Measurements from ENCODE around the gene KAT14. TPM values are rescaled to one million over a fixed set of nuclear protein-coding genes. Genes with fewer than 3 reads are reported as not detected.
A peak's percentile ranks its signal among the peaks of the same experiment; 100 is the strongest.

Gene KAT14
- total RNA-seq, 1 experiment from 2014 or later, result 10.8 TPM

DNA sequence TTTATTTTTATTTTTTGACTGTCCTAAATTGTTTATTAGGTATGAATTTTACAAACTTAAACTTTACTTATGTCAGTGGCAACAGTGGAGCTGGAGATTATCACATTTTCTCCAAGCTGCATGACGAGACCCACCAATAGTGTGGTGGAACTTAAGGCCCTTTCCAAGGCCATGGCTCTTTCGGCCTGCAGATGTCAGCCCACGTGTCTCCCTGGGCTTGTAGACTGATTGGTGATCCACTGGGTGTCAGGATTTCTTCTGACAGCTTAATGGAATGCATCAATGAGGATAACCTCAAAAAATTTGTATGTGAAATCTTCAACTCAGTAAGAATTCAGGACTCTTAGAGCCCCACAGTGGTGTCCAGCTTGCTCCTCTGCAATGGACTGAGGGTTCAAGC, 47.6 kb upstream of the KAT14 start:
- Histone ChIP-seq H3K4me1 (ENCODE audit: insufficient read depth, low read length) (no peaks in the 10 kb centered on the region), H3K9me3 (ENCODE audit: low read length) (no peaks in the 10 kb centered on the region), H3K27me3 (ENCODE audit: low read length) (no peaks in the 10 kb centered on the region), H3K9me2 (replicated peaks; ENCODE audit: low read length) (no peaks in the 10 kb centered on the region), H4K20me1 (ENCODE audit: low read length) (no peaks in the 10 kb centered on the region), H3K27ac (ENCODE audit: low read length) (no peak overlapping the region), H3K79me2 (ENCODE audit: low read length) (no peaks in the 10 kb centered on the region), H3K36me3 (ENCODE audit: low read depth, low read length) (no peaks in the 10 kb centered on the region), H3F3A (ENCODE audit: low read length, unreplicated experiment) (no peaks in the 10 kb centered on the region), H3K4me2 (ENCODE audit: low read length) (no peak overlapping the region), H3K4me3 (ENCODE audit: low read length) (no peak overlapping the region), H2AFZ (ENCODE audit: low read length) (no peak overlapping the region), H3K9ac (ENCODE audit: low read length) (no peak overlapping the region)
- ATAC-seq, result no peak
- BruUV-seq (replicated peaks), result no TSS peak
- no peak for DNase-seq
- CTCF ChIA-PET, result interaction anchor here (0.8 kb wide), 1 partner anchor 186 kb away, joined by 3 read pairs; no protein-coding TSS in a partner anchor
- POLR2A ChIA-PET (ENCODE audit: unreplicated experiment), result no interaction called here
- TF ChIP-seq EZH2 (IDR thresholded peaks at IDR 0.05; ENCODE audit: low read length, unreplicated experiment), result no peak
- intact Hi-C loops (cut with micrococcal nuclease), result no loop called here

- Histone ChIP-seq H4K20me1 (ENCODE audit: low read length) (no peaks in the 10 kb centered on the region), H3K27me3 (ENCODE audit: low read length) (no peaks in the 10 kb centered on the region), H3F3A (ENCODE audit: low read length, unreplicated experiment) (no peaks in the 10 kb centered on the region), H3K4me1 (ENCODE audit: insufficient read depth, low read length) (no peaks in the 10 kb centered on the region), H3K4me2 (ENCODE audit: low read length) (no peak overlapping the region), H3K9ac (ENCODE audit: low read length) (no peak overlapping the region), H3K79me2 (ENCODE audit: low read length) (no peaks in the 10 kb centered on the region), H3K4me3 (ENCODE audit: low read length) (no peak overlapping the region), H3K9me2 (replicated peaks; ENCODE audit: low read length) (no peaks in the 10 kb centered on the region), H3K36me3 (ENCODE audit: low read depth, low read length) (no peaks in the 10 kb centered on the region), H2AFZ (ENCODE audit: low read length) (no peak overlapping the region), H3K27ac (ENCODE audit: low read length) (no peak overlapping the region), H3K9me3 (ENCODE audit: low read length) (no peaks in the 10 kb centered on the region)
- ChIA-PET POLR2A (ENCODE audit: unreplicated experiment) (no interaction called here), CTCF (interaction anchor here (0.8 kb wide), 1 partner anchor 186 kb away, joined by 3 read pairs; no protein-coding TSS in a partner anchor)
- no peak for ATAC-seq
- DNase-seq, result no peak
- intact Hi-C loops (cut with micrococcal nuclease), result no loop called here
- BruUV-seq (replicated peaks), result no TSS peak
- TF ChIP-seq CTCF (conservative IDR thresholded peaks at IDR 0.05; ENCODE audit: low read depth, low read length) (no peak), EZH2phosphoT487 (IDR thresholded peaks at IDR 0.05; ENCODE audit: borderline replicate concordance, low read length) (no peak), EZH2 (IDR thresholded peaks at IDR 0.05; ENCODE audit: low read length, unreplicated experiment) (no peak)
These were observed 47.2 kb upstream of the KAT14 start for GRCh38 chr20:18090477-18090876.

GRCh38 chr20:18091623-18092022, 46.0 kb upstream of the KAT14 start:
- Histone ChIP-seq H3K27me3 (ENCODE audit: low read length) (no peaks in the 10 kb centered on the region), H3K9me3 (ENCODE audit: low read length) (no peaks in the 10 kb centered on the region), H3K4me3 (ENCODE audit: low read length) (no peak overlapping the region), H3K9me2 (replicated peaks; ENCODE audit: low read length) (no peaks in the 10 kb centered on the region), H3K27ac (ENCODE audit: low read length) (no peak overlapping the region), H3K79me2 (ENCODE audit: low read length) (no peaks in the 10 kb centered on the region), H3K4me2 (ENCODE audit: low read length) (no peak overlapping the region), H3K9ac (ENCODE audit: low read length) (no peak overlapping the region), H3F3A (ENCODE audit: low read length, unreplicated experiment) (no peaks in the 10 kb centered on the region), H3K4me1 (ENCODE audit: insufficient read depth, low read length) (no peaks in the 10 kb centered on the region), H2AFZ (ENCODE audit: low read length) (peak overlapping the region; percentile 35; the same call in 1 of the 2 replicates), H3K36me3 (ENCODE audit: low read depth, low read length) (no peaks in the 10 kb centered on the region), H4K20me1 (ENCODE audit: low read length) (no peaks in the 10 kb centered on the region)
- BruUV-seq (replicated peaks), result no TSS peak
- DNase-seq, result peak; percentile 15
- ATAC-seq, result peak; percentile 48; the same call in 1 of the 2 replicates
- TF ChIP-seq CTCF (conservative IDR thresholded peaks at IDR 0.05; ENCODE audit: low read depth, low read length) (no peak), EZH2 (IDR thresholded peaks at IDR 0.05; ENCODE audit: low read length, unreplicated experiment) (no peak), EZH2phosphoT487 (IDR thresholded peaks at IDR 0.05; ENCODE audit: borderline replicate concordance, low read length) (no peak)
- ChIA-PET POLR2A (ENCODE audit: unreplicated experiment) (interaction anchor here (0.7 kb wide), 1 partner anchor 33 kb away, joined by 3 read pairs; no protein-coding TSS in a partner anchor), CTCF (no interaction called here)
- intact Hi-C loops (cut with micrococcal nuclease), result no loop called here
